HAP-1 (cell line): ENCODE results near the gene FGFRL1.

Experiments
- DNase-seq, 2 experiments: peaks; one replicate each; pipeline ENCODE4 v3.0.0-alpha.2; 2016 to 2020; ENCODE audit warnings: low spot score in 2 of 2
- H3K27me3 ChIP-seq: fragments of 250-450 bp; sonication (Bioruptor Pico); 2 replicates; pipeline ENCODE4 v1.5.1; 2020; ENCODE audit warnings: low read depth, mild to moderate bottlenecking, moderate library complexity
- H3K36me3 ChIP-seq: fragments of 250-450 bp; sonication (Bioruptor Pico); replicated peaks from 2 replicates; pipeline ENCODE4 v1.5.1; 2020; ENCODE audit warnings: mild to moderate bottlenecking
- H3K4me1 ChIP-seq: fragments of 250-450 bp; sonication (Bioruptor Pico); 2 replicates; pipeline ENCODE4 v1.5.1; 2020; ENCODE audit warnings: mild to moderate bottlenecking
- H3K4me3 ChIP-seq: fragments of 250-450 bp; sonication (Bioruptor Pico); 2 replicates; pipeline ENCODE4 v1.5.1; 2020; ENCODE audit warnings: mild to moderate bottlenecking, moderate library complexity
- H3K9me3 ChIP-seq: fragments of 250-450 bp; sonication (Bioruptor Pico); 2 replicates; pipeline ENCODE4 v1.5.1; 2020; ENCODE audit warnings: mild to moderate bottlenecking, moderate library complexity
- in situ Hi-C: fragments of 300-500 bp; cut with MboI; formaldehyde crosslinking; loops from 3 replicates; pipeline ENCODE4 v1.14.3; 2020; ENCODE audit warnings: low sequenced_read_pairs, inconsistent platforms, mixed read lengths

FGFRL1 gene

DNA sequence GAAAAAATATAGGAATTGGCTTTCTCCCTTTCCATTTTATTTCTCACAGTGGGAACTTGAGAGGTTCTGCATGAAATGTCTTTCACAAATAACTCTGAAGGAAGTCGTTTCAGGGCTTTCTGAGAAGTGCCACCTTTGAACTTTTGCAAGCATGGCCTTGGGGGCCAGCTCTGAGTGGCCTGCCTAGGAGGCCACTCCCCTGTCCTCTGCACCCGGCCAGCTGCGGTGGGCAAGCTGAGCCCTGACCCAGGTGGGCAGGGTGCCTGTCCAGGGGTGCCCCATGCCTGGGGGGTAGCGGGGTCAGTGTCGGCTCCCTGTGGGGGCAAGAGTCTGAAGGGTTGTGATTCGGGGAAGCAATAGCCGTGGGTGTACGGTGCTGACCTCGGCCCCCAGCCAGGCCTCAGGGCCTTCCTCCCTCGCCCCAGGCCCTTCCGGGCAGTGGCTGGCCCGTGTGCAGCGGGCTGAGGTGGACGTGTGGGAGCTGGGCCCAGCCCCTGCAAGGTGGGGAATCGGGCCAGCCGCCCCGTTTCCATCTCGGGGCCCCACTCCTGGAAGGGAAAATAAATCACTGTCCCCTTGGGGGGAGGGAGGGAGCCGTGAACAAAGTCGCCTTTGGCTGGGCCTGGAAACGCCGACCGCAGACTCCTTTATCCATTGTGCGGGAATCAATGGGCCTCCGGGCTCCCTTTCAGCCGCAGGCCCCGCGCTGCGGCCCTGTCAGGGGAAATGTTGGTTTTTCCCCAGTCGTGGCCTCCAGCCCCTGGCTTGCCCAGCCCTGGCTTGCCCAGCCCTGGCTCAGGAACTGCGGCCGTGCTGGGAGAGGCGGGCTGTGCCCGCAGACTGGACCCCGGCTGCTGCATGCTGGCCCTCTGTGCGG is 3.1 kb downstream of the FGFRL1 start:
- Histone ChIP-seq H3K36me3 (peaks cover 10% of the 10 kb centered on the region), H3K9me3 (no peaks in the 10 kb centered on the region), H3K27me3 (peaks cover 3% of the 10 kb centered on the region; the same call in 1 of the 2 replicates), H3K4me3 (no peak overlapping the region), H3K4me1 (peaks cover 9% of the 10 kb centered on the region)
- in situ Hi-C loops, result no loop called here
- no peak for DNase-seq

DNA sequence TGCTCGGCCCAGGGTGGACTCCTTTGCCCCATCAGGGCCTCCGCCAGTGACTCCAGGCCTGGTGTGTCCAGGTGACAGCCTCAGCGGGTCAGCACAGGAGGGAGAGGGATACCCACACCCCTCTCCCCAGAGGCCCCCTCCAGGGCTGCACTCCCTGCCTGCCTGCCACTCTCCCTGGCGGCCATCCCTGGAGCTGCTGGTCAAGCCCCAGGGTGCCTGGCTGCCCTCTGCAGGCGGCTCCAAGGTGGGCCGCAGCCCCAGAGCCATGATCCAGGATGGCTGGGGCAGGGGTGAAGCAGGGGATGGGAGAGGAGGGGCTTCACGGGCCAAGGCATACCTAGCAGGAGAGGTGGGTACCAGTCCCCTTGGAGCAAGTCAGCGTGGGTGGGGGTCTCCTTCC is 3.8 kb downstream of the FGFRL1 start:
- in situ Hi-C loops, result no loop called here
- peaks cover 9% of the 10 kb centered on the region for H3K4me1 ChIP-seq
- no peak overlapping the region for H3K4me3 ChIP-seq
- H3K9me3 ChIP-seq, result no peaks in the 10 kb centered on the region
- DNase-seq, result no peak
- H3K36me3 ChIP-seq, result peaks cover 10% of the 10 kb centered on the region
- peaks cover 3% of the 10 kb centered on the region; the same call in 1 of the 2 replicates for H3K27me3 ChIP-seq

DNA sequence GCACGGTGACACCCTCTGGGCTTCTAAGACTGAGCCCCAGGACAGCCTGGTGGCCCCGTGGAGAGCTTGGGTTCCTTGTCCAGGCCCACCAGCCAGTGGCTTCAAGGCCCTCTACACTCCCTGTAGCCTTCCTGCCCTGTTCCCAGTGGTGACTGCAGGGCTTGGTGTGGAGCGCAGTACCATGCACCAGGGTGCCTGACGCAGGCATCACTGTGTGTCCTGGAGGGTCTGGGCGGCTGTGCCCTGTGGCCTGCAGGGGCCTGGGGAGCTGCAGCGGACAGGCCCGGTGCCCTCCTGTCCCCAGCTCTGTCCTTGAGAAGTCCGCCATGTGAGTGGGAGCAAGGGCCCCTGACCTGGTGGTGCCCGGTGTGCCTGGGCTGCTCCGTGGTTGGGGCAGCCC is 4.3 kb downstream of the FGFRL1 start:
- in situ Hi-C loops, result no loop called here
- Histone ChIP-seq H3K4me1 (peaks cover 3% of the 10 kb centered on the region), H3K9me3 (no peaks in the 10 kb centered on the region), H3K27me3 (no peaks in the 10 kb centered on the region), H3K4me3 (no peak overlapping the region), H3K36me3 (peaks cover 10% of the 10 kb centered on the region)
- no peak for DNase-seq

DNA sequence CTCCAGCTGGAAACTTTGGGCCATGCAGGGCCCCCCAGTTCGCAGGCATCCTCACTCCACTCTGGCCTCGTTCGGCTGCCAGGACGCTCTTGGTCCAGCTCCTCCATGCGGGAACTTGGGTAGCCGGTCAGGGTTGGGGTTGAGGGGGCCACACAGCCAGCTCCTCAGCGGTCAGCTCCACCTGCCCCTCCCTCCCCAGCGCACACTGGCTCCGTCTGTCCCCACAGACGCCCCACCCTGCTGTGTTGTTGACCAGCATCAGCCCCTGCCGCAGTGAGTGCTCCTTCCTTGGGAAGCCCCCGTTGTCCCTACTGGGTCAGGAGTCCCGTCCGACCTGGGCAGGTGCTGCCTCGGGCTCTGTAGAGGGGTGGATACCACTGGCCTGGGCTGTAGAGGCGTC is 5.8 kb downstream of the FGFRL1 start:
- Histone ChIP-seq H3K4me3 (no peak overlapping the region), H3K4me1 (no peaks in the 10 kb centered on the region), H3K36me3 (peaks cover 10% of the 10 kb centered on the region), H3K9me3 (no peaks in the 10 kb centered on the region), H3K27me3 (no peaks in the 10 kb centered on the region)
- in situ Hi-C loops, result no loop called here
- no peak for DNase-seq

DNA sequence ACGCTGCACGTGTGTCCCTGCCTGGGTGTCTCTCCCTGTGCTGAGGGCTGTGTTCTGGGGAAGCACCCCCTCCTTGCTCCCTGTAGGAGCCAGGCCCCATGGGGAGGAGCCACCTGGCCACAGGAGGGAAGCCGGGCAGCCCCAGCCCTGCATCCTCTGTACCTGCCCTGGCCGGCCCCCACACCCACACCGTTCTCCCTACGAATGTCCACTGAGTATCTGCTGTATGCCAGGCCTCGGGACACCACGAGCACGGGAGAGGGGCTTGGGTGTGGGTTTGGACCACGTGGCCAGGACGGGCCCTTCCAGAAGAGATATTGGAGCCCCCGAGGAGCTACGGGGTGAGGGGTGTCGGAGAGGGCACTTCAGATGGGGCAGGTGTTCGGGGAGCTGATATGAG is 6.3 kb downstream of the FGFRL1 start:
- Histone ChIP-seq H3K27me3 (no peaks in the 10 kb centered on the region), H3K9me3 (no peaks in the 10 kb centered on the region), H3K4me1 (no peaks in the 10 kb centered on the region), H3K36me3 (peaks cover 10% of the 10 kb centered on the region), H3K4me3 (no peak overlapping the region)
- DNase-seq, result no peak
- in situ Hi-C loops, result no loop called here

DNA sequence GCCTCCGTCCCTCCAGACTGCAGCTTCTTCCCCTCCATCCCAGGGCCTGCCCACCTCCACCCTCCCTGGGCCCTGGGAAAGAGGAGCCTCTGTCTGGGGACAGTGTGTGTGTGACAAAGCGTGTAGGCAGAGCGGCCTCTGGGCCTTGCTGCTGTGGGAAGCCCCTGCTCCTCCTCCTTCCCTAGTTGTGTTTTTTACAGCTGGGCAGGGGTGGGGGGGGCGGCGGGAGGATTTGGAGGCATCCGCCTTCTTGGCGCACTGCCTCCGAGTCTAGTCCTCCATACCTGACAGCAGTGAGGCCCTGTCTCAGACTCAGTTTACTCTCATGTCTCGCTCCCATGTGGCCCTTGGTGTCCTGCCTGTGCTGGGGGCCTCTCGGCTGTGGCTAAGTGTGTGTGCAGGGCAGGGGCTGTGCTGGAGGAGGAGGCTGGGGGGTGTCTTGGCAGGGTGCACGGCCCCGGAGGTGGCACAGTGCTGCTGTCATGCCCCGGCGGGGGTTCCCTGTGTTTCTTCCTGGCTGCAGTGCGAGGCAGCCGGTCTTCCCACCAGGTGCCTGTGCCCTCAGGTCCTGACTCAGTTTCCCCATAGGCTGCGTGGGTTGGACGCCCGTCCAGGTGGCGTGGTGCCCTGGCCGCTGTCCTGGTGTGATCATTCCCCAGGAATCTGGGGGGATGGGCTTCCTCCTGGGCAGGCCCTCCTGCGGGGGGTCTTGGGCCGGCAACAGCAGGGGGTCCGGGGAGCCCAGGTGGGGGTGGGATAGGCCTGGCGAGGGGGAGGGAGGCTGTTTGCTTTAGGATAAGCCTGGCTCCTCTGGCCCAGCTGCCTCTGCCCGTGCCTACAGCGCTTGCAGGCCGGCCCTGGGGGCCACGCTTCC is 7.0 kb downstream of the FGFRL1 start:
- no peak for DNase-seq
- Histone ChIP-seq H3K4me3 (no peak overlapping the region), H3K27me3 (no peaks in the 10 kb centered on the region), H3K4me1 (no peaks in the 10 kb centered on the region), H3K36me3 (peaks cover 3% of the 10 kb centered on the region), H3K9me3 (no peaks in the 10 kb centered on the region)
- in situ Hi-C loops, result no loop called here

DNA sequence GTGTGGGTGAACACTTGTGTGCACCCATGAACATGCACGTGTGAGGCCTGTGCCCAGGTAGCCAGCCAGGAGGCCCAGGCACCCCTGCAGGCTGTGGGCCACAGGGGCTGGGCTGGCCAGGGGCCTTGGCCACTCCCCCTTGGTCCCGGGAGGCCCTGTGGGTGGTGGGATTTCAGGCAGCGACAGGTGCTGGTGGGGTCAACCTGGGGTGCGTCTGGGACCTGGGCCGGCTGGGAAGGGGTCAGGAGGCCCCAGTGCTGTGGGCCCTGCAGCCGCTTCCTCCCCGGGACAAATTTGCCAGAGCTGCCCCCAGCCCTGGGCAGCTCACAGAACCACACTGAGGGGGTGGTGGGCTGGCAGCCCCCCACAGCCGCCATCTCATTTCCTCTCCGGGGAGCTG is 7.9 kb downstream of the FGFRL1 start:
- no peak for DNase-seq
- no peaks in the 10 kb centered on the region for H3K9me3 ChIP-seq
- H3K27me3 ChIP-seq, result no peaks in the 10 kb centered on the region
- no peak overlapping the region for H3K4me3 ChIP-seq
- no peaks in the 10 kb centered on the region; the same call in none of the 2 replicates for H3K36me3 ChIP-seq
- no peaks in the 10 kb centered on the region for H3K4me1 ChIP-seq
- in situ Hi-C loops, result no loop called here

DNA sequence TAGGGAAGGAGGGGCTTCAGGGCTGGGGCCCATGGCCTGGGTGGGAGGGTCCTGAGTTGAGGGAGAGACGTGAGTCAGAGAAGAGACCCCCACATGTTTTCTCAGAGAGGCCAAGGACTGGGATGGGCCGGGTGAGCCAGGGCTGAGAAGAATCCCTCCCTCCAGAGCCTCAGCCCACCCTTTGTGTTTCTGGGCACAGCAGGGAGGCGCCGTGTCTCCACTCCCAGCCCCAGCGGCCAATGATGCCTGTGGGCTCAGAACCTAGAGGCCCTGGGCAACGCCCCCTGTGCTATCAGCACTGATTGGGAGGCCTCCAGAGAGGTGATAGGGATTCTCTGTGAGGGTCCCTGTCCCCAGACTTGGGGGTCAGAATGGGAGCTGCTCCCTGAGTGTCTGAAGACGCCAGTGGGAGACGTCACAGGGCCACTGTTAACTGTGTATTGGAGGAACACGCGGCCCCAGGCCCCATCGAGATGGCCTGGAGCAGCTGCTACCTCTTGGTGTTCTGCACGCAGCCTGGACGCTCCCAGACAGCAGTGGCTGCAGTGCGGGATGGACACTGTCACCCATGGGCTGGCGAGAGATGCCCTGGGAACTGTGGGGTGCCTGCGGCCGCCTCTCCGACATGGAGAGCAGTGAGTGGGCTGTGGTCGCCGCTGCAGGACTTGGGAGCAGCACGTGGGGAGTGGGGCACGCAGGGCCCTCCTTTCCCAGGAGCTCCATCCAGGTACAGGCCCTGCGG is 8.5 kb downstream of the FGFRL1 start:
- Histone ChIP-seq H3K36me3 (peaks cover 3% of the 10 kb centered on the region; the same call in 1 of the 2 replicates), H3K4me3 (no peak overlapping the region), H3K9me3 (no peaks in the 10 kb centered on the region), H3K4me1 (no peaks in the 10 kb centered on the region), H3K27me3 (no peaks in the 10 kb centered on the region)
- no peak for DNase-seq
- in situ Hi-C loops, result no loop called here

DNA sequence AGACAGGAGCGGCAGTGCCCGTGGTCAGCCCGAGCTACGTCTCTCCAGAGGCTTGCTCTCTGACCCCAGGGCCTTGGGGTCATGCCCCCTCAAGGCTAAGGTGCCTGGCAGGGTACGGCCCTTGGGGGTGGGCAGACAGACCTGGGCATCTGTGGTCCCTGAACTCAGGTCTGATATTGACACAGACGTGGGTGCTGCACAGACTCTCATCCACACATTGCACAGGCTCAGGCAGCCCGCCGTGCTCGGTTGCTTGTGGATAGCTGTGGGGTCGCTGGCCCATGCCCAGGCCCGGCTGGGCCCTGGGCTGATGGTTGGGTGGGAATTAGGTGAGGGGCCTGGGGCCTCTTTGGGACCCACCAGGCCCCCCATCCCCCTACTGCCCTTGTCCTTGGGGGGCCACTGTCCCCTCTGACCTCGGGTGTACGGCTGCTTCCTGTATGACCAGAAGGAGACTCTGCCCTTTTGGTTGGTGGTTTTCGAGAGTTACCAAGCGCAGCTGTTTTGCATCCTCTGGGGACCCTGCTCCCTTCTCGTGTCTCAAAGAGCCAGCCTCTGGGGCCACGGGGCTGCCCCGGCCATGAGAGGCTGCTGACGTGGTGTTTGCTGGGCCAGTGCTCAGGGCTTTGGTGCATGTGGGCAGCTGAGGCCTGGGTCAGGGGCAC is 10.1 kb downstream of the FGFRL1 start:
- Histone ChIP-seq H3K36me3 (peaks cover 15% of the 10 kb centered on the region), H3K4me3 (no peak overlapping the region), H3K27me3 (no peaks in the 10 kb centered on the region), H3K9me3 (no peaks in the 10 kb centered on the region), H3K4me1 (no peaks in the 10 kb centered on the region)
- DNase-seq, result no peak
- in situ Hi-C loops, result no loop called here

DNA sequence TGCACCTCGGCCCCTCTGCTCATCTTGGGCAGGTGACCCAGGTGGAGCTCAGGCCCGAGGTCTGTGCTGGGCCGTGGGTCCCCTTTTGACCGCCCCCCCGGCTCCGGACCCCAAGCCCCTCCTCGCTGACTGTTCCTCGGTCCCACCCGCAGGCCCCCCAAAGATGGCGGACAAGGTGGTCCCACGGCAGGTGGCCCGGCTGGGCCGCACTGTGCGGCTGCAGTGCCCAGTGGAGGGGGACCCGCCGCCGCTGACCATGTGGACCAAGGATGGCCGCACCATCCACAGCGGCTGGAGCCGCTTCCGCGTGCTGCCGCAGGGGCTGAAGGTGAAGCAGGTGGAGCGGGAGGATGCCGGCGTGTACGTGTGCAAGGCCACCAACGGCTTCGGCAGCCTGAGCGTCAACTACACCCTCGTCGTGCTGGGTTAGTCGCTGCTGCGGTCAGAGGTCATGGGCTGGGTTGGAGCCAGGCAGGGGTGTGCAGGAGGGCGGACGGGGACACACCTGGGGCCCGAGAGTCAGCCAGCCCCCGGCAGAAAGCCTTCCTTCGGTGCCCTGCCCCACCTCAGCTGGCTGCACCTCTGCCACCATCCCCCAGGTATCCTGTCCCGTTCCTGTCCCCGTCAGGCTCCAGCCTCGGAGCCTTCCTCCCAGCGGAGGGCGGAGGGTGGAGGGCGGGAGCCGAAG is 10.8 kb downstream of the FGFRL1 start:
- in situ Hi-C loops, result no loop called here
- peaks cover 15% of the 10 kb centered on the region for H3K36me3 ChIP-seq
- no peaks in the 10 kb centered on the region for H3K4me1 ChIP-seq
- no peak for DNase-seq
- H3K27me3 ChIP-seq, result no peaks in the 10 kb centered on the region
- H3K4me3 ChIP-seq, result no peak overlapping the region
- H3K9me3 ChIP-seq, result no peaks in the 10 kb centered on the region

DNA sequence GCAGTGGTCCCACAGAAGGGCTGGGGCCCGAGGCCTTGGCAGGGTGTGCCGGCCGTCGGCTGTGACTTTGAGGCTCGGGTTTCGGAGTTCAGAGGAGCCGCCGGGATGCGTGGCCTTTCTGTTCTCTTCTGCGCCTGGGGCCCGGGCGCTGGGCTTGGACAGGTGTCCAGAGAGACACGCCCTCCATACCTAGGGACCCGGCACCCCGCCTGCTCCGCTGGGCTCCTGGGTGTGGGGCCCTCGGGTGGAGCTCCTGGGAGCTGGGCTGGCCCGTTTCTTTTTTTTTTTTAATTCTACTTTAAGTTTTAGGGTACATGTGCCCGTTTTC is 11.3 kb downstream of the FGFRL1 start:
- Histone ChIP-seq H3K4me3 (no peak overlapping the region), H3K9me3 (no peaks in the 10 kb centered on the region), H3K36me3 (peaks cover 15% of the 10 kb centered on the region), H3K27me3 (no peaks in the 10 kb centered on the region), H3K4me1 (no peaks in the 10 kb centered on the region)
- no peak for DNase-seq
- in situ Hi-C loops, result no loop called here

DNA sequence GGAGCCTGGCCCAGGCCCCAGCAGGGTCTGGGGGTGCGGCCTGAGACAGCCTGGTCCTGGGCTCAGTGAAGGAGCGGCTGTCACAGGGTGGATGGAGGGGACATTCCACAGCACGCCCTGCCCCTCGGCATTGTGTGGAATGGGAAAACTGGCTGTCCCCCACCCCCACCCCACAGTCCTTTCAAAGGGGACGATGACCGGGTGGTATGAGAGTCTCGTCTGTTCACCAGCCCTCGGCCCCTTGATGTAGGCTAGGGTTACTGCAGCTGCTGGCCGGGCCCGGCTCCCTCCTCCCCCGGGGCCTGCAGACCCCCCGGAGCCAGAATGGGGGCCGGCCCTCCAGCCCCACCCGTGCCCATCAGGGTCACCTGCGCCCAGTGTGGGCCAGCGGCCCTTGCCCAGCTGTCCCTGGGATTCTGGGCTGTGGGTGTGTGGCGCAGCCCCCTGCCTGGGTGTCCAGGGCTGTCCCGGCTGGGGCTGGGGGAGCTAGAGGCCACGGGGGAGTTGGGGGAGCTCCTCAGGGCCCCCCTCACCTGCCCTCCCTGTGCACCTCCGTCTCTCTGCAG is 11.7 kb downstream of the FGFRL1 start:
- no peaks in the 10 kb centered on the region for H3K4me1 ChIP-seq

More for the DNA sequence above, 11.7 kb downstream of the FGFRL1 start:
- Histone ChIP-seq H3K4me3 (no peak overlapping the region), H3K36me3 (peaks cover 15% of the 10 kb centered on the region), H3K27me3 (no peaks in the 10 kb centered on the region), H3K9me3 (no peaks in the 10 kb centered on the region)
- in situ Hi-C loops, result no loop called here
- no peak for DNase-seq
